ENCODE results near the gene RPS19. TPM values are rescaled to one million over a fixed set of nuclear protein-coding genes. Genes with fewer than 3 reads are reported as not detected.

RPS19 gene
- total RNA-seq, 2 donors from 2014 or later: 2,321 to 2,418 TPM

DNA sequence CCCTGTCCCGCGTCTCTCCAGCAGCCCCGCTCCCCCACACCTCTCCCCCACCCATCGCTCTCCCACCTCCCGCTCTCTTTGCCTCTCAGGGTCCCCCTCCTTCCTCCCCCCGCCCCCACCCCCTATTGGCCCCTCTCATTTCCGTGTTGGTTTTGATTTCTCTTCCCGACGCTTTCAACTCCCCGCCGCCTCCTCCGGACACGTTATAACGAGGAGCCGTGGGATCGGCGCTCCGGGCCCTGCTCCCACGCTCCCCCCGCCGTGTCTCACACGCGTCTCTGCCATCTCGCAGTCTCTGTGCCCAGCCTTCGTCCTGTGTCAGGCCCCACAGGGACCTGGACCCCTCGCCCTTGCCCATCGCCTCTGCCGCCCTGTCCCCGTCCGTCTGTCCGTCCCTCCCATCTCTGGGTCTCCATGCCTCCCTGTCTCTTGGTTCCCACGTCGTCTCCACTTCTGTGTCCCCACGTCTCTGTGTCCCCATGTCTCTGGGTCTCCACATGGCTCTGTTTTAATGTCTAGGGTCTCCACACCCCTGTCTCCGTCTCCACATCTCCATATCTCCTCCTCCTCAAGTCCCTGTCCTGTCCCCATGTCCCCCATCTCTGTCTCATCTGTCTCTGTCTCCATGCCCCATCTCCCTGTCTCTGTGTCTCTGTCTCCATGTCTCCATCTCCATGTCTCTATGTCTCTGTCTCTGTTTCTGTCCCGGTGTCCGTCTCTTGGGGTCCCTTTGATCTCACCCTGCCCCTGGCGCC lies 55.1 kb downstream of the RPS19 start:
- H3K4me3 Mint-ChIP-seq: no peak overlapping the region
- H3K36me3 ChIP-seq (ENCODE audit: control insufficient read depth, insufficient read depth, low read length): no peaks in the 10 kb centered on the region
- peaks cover 43% of the 10 kb centered on the region for H3K27me3 Mint-ChIP-seq (ENCODE audit: insufficient read depth)
- H3K27ac ChIP-seq (ENCODE audit: low read depth, low read length): no peak overlapping the region
- H3K4me1 ChIP-seq (ENCODE audit: control insufficient read depth, insufficient read depth, low read length): no peaks in the 10 kb centered on the region
- peaks cover 99% of the 10 kb centered on the region for H3K27me3 ChIP-seq (ENCODE audit: control insufficient read depth, insufficient read depth, low read length, poor library complexity, severe bottlenecking)
- 10 to 17% methylated on average over 25 to 37 of the region's 38 CpGs for WGBS, 2 experiments (ENCODE audit: insufficient coverage in 1 of 2, insufficient read length in 1 of 2)
- no peak for DNase-seq
- H3K9ac ChIP-seq (ENCODE audit: extremely low read depth, low read length, poor library complexity, severe bottlenecking): no peak overlapping the region
- no peaks in the 10 kb centered on the region for H3K4me1 Mint-ChIP-seq
- no peak overlapping the region for H3K4me3 ChIP-seq (ENCODE audit: low read length)
- H3K27ac Mint-ChIP-seq: no peak overlapping the region
- H3K9me3 Mint-ChIP-seq: no peaks in the 10 kb centered on the region
- H3K9me3 ChIP-seq (ENCODE audit: control insufficient read depth, low read length): no peaks in the 10 kb centered on the region
- TF ChIP-seq, protein P1, sequence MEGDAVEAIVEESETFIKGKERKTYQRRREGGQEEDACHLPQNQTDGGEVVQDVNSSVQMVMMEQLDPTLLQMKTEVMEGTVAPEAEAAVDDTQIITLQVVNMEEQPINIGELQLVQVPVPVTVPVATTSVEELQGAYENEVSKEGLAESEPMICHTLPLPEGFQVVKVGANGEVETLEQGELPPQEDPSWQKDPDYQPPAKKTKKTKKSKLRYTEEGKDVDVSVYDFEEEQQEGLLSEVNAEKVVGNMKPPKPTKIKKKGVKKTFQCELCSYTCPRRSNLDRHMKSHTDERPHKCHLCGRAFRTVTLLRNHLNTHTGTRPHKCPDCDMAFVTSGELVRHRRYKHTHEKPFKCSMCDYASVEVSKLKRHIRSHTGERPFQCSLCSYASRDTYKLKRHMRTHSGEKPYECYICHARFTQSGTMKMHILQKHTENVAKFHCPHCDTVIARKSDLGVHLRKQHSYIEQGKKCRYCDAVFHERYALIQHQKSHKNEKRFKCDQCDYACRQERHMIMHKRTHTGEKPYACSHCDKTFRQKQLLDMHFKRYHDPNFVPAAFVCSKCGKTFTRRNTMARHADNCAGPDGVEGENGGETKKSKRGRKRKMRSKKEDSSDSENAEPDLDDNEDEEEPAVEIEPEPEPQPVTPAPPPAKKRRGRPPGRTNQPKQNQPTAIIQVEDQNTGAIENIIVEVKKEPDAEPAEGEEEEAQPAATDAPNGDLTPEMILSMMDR (conservative IDR thresholded peaks at IDR 0.05): no peak
- no peaks in the 10 kb centered on the region for H3K36me3 Mint-ChIP-seq (ENCODE audit: low read depth)

DNA sequence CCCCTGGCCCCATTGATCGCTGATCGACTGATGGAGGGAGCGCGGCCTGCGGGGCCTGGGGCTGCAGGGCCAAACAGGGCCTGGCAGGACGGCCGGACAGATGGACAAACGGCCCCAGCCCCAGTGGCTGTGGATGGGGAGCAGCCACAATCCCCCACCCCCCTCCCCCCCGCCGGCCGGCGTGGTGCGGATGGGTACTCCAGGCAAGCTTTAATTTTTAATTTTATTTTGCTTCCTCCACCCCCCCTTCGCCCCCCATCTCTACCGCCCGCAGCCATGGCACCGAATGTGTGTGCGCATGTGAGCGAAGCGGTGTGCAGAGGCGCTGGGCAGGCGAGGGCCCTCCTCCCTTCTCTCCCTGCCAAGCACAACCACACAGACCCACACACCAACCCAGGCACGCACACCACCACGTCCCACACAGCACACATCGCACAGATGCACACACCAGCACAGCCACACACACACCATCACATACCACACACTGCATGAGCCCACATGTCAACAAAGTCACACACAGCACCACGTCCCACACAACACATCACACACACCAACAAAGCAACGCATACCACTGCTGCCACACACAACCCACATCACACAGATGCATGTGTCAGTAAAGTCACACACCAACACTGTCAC lies 55.8 kb downstream of the RPS19 start:
- H3K27me3 Mint-ChIP-seq (ENCODE audit: insufficient read depth): peaks cover 36% of the 10 kb centered on the region
- H3K9me3 Mint-ChIP-seq: no peaks in the 10 kb centered on the region
- Histone ChIP-seq H3K36me3 (ENCODE audit: control insufficient read depth, insufficient read depth, low read length) (no peaks in the 10 kb centered on the region), H3K9me3 (ENCODE audit: control insufficient read depth, low read length) (no peaks in the 10 kb centered on the region), H3K27me3 (ENCODE audit: control insufficient read depth, insufficient read depth, low read length, poor library complexity, severe bottlenecking) (peaks cover 99% of the 10 kb centered on the region), H3K27ac (ENCODE audit: low read depth, low read length) (no peak overlapping the region), H3K9ac (ENCODE audit: extremely low read depth, low read length, poor library complexity, severe bottlenecking) (no peak overlapping the region), H3K4me1 (ENCODE audit: control insufficient read depth, insufficient read depth, low read length) (no peaks in the 10 kb centered on the region), H3K4me3 (ENCODE audit: low read length) (no peak overlapping the region)
- no peak for DNase-seq
- no peaks in the 10 kb centered on the region for H3K4me1 Mint-ChIP-seq
- H3K27ac Mint-ChIP-seq: no peak overlapping the region
- no peaks in the 10 kb centered on the region for H3K36me3 Mint-ChIP-seq (ENCODE audit: low read depth)
- WGBS, 2 experiments (ENCODE audit: insufficient coverage in 1 of 2, insufficient read length in 1 of 2): 57 to 66% methylated on average over 4 to 23 of the region's 27 CpGs
- TF ChIP-seq, protein P1 (conservative IDR thresholded peaks at IDR 0.05): no peak
- H3K4me3 Mint-ChIP-seq: no peak overlapping the region

DNA sequence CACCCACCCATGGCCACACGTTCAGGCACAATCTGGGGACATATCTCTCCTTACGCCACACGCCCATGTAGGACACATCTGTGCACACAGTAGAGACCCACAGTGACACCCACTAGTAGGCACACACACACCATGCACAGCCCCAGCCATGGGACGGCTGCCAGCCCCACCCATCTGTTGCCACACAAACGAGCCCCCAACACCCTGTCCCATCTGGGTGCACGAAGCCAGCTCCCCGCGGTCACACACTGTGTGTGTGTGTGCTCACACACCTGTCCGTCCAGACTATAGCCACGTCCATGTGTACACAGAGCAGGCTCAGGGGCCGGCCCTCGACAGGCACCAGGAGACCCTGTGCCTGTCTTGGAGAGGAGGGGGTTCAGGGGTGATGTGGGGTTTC lies 57.6 kb downstream of the RPS19 start:
- DNase-seq: no peak
- Mint-ChIP-seq H3K4me1 (peaks cover 9% of the 10 kb centered on the region), H3K27ac (no peak overlapping the region), H3K9me3 (no peaks in the 10 kb centered on the region), H3K27me3 (ENCODE audit: insufficient read depth) (peaks cover 26% of the 10 kb centered on the region), H3K36me3 (ENCODE audit: low read depth) (no peaks in the 10 kb centered on the region), H3K4me3 (no peak overlapping the region)
- Histone ChIP-seq H3K27me3 (ENCODE audit: control insufficient read depth, insufficient read depth, low read length, poor library complexity, severe bottlenecking) (peaks cover 99% of the 10 kb centered on the region), H3K4me3 (ENCODE audit: low read length) (no peak overlapping the region), H3K9ac (ENCODE audit: extremely low read depth, low read length, poor library complexity, severe bottlenecking) (no peak overlapping the region), H3K9me3 (ENCODE audit: control insufficient read depth, low read length) (no peaks in the 10 kb centered on the region), H3K36me3 (ENCODE audit: control insufficient read depth, insufficient read depth, low read length) (no peaks in the 10 kb centered on the region), H3K4me1 (ENCODE audit: control insufficient read depth, insufficient read depth, low read length) (no peaks in the 10 kb centered on the region), H3K27ac (ENCODE audit: low read depth, low read length) (no peak overlapping the region)
- TF ChIP-seq, protein P1 (conservative IDR thresholded peaks at IDR 0.05): no peak
- 79% methylated on average over 12 of the region's 12 CpGs; no CpG with 5 or more reads in 1 of the 2 experiments for WGBS, 2 experiments (ENCODE audit: insufficient coverage in 1 of 2, insufficient read length in 1 of 2)

All from endodermal cell (in vitro differentiated cells).